ENCODE data around the gene ICAM2. TPM values are rescaled to one million over a fixed set of nuclear protein-coding genes. Genes with fewer than 3 reads are reported as not detected.

Gene ICAM2
- total and polyA plus RNA-seq, 2 donors (not counting 3 experiments of a cell fraction or from before 2014, with no cell fraction given) = 586 to 2,377 TPM

- Histone ChIP-seq H3K27ac (ENCODE audit: insufficient read depth, low read depth, low read length) (no peak overlapping the region), H3K9me1 (replicated peaks; ENCODE audit: control insufficient read depth, extremely low read depth, insufficient read depth, low read length) (no peaks in the 10 kb centered on the region), H3K27me3 (ENCODE audit: control insufficient read depth in 2 of 2, insufficient read depth in 2 of 2, low read length in 2 of 2) (no peaks in the 10 kb centered on the region), H3K4me1 (ENCODE audit: control insufficient read depth, extremely low read depth, insufficient read depth, low read length) (peaks cover 13% of the 10 kb centered on the region), H3K79me2 (ENCODE audit: control insufficient read depth, insufficient read depth, low read length) (no peaks in the 10 kb centered on the region), H3K9ac (replicated peaks; ENCODE audit: extremely low read depth, insufficient read depth, low read length) (no peak overlapping the region), H3K36me3 (ENCODE audit: control insufficient read depth in 2 of 2, extremely low read depth in 1 of 2, insufficient read depth in 2 of 2, low read length in 2 of 2) (no peaks in the 10 kb centered on the region), H3K4me2 (ENCODE audit: insufficient read depth, low read length) (no peak overlapping the region), H2AFZ (ENCODE audit: low read depth, low read length) (no peak overlapping the region), H4K20me1 (replicated peaks; ENCODE audit: control insufficient read depth, extremely low read depth, insufficient read depth, low read length) (no peaks in the 10 kb centered on the region), H3K9me3 (replicated peaks; ENCODE audit: control insufficient read depth, insufficient read depth, low read length) (no peaks in the 10 kb centered on the region), H3K4me3 (replicated peaks in 1 of 3; ENCODE audit: insufficient read depth in 1 of 3, low read depth in 1 of 3, low read length in 3 of 3) (no peak overlapping the region)
- TF ChIP-seq MAX (IDR thresholded peaks at IDR 0.05; ENCODE audit: insufficient read depth, insufficient read length) (no peak), JUN (IDR thresholded peaks at IDR 0.05; ENCODE audit: borderline replicate concordance, insufficient read depth, insufficient read length, low read depth) (no peak), EZH2 (IDR thresholded peaks at IDR 0.05; ENCODE audit: borderline replicate concordance, low read depth, low read length, severe bottlenecking) (no peak), FOS (IDR thresholded peaks at IDR 0.05; ENCODE audit: borderline replicate concordance, insufficient read depth, low read length) (no peak), POLR2AphosphoS5 (IDR thresholded peaks at IDR 0.05; ENCODE audit: insufficient read depth, low read depth, low read length) (no peak), POLR2A (IDR thresholded peaks at IDR 0.05; ENCODE audit: low read depth, low read length) (no peak)
- CTCF ChIA-PET = no interaction called here
- intact Hi-C loops (cut with micrococcal nuclease) = no loop called here
- POLR2A ChIA-PET = no interaction called here
- DNase-seq (ENCODE audit: low read depth, low spot score) (no peak), FAIRE-seq (no peak)
- BruUV-seq (replicated peaks) = no TSS peak
- dilution Hi-C loops (cut with MboI; ENCODE audit: extremely low pct_ligation_motif_present, low sequenced_read_pairs) = no loop called here
These were observed 47.2 kb downstream of the ICAM2 start for GRCh38 chr17:63973247-63973646.

GRCh38 chr17:63972796-63973195 lies 47.6 kb downstream of the ICAM2 start, which contains the start of gene SCN4A:
TSS of gene SCN4A (minus strand) at chr17:63972918. CDS start at chr17:63972841, 77 bp downstream.
- Histone ChIP-seq H3K9me3 (replicated peaks; ENCODE audit: control insufficient read depth, insufficient read depth, low read length) (no peaks in the 10 kb centered on the region), H2AFZ (ENCODE audit: low read depth, low read length) (no peak within 1 kb of the TSS), H3K9ac (replicated peaks; ENCODE audit: extremely low read depth, insufficient read depth, low read length) (no peak within 1 kb of the TSS), H4K20me1 (replicated peaks; ENCODE audit: control insufficient read depth, extremely low read depth, insufficient read depth, low read length) (no peaks in the 10 kb centered on the region), H3K4me2 (ENCODE audit: insufficient read depth, low read length) (no peak within 1 kb of the TSS), H3K79me2 (ENCODE audit: control insufficient read depth, insufficient read depth, low read length) (no peaks in the 10 kb centered on the region), H3K27ac (ENCODE audit: insufficient read depth, low read depth, low read length) (no peak within 1 kb of the TSS), H3K9me1 (replicated peaks; ENCODE audit: control insufficient read depth, extremely low read depth, insufficient read depth, low read length) (no peaks in the 10 kb centered on the region), H3K4me3 (replicated peaks in 1 of 3; ENCODE audit: insufficient read depth in 1 of 3, low read depth in 1 of 3, low read length in 3 of 3) (no peak within 1 kb of the TSS), H3K4me1 (ENCODE audit: control insufficient read depth, extremely low read depth, insufficient read depth, low read length) (peaks cover 13% of the 10 kb centered on the region), H3K27me3 (ENCODE audit: control insufficient read depth in 2 of 2, insufficient read depth in 2 of 2, low read length in 2 of 2) (no peaks in the 10 kb centered on the region), H3K36me3 (ENCODE audit: control insufficient read depth in 2 of 2, extremely low read depth in 1 of 2, insufficient read depth in 2 of 2, low read length in 2 of 2) (no peaks in the 10 kb centered on the region)
- FAIRE-seq (no peak), DNase-seq (ENCODE audit: low read depth, low spot score) (no peak)
- dilution Hi-C loops (cut with MboI; ENCODE audit: extremely low pct_ligation_motif_present, low sequenced_read_pairs) = no loop called here
- ChIA-PET POLR2A (no interaction called here), CTCF (no interaction called here)
- BruUV-seq (replicated peaks) = no TSS peak
- intact Hi-C loops (cut with micrococcal nuclease) = no loop called here
- no peak for TF ChIP-seq EZH2 (IDR thresholded peaks at IDR 0.05; ENCODE audit: borderline replicate concordance, low read depth, low read length, severe bottlenecking)
- no peak for TF ChIP-seq CTCF (IDR thresholded peaks at IDR 0.05; ENCODE audit: extremely low read depth in 1 of 2, insufficient read depth in 1 of 2, low read depth in 1 of 2, low read length in 2 of 2)
